ENCODE results near the gene TJP3. TPM values are rescaled to one million over a fixed set of nuclear protein-coding genes. Genes with fewer than 3 reads are reported as not detected.
A peak's percentile ranks its signal among the peaks of the same experiment; 100 is the strongest.

Gene TJP3
- total and polyA plus RNA-seq, 2 donors from 2014 or later, result 26.5 to 32.5 TPM

DNA sequence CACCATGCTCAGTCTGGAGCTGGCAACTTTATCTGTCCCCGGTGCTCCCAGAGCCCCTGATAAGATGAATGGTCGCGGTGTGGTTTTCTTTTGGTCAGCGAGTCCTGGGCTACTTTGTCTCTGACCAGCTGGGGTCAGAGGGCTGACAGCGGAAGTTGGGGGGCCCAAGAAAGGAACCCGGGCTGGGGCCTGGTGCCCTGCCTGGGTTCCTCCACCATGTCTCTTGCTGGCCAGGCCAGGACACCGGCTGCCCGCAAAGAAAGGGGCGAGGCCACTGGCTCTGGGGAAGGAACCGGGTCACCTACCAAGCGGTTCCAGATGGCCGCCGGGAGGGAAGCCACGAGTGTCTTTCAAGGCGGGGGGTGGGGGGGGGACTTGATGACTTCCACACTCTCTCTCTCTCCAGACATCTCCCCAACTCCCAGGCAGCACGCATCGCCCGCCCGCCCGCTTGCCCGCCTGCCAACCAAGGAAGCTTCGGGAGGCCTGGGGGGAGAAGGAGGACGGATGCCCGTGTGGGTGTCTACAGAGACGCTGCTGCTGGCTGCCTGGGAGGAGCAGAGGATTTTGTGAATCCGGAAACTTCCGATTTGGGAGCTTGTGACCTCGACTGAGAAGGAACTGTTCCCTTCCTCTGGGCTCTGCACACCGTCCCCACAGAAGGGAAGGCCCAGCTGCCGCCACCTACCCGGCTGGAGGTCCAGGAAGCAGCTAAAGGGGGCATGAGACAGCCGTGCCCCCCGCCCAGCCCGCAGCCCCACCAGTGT is 9.0 kb upstream of the TJP3 start:
- TF ChIP-seq, protein P1, sequence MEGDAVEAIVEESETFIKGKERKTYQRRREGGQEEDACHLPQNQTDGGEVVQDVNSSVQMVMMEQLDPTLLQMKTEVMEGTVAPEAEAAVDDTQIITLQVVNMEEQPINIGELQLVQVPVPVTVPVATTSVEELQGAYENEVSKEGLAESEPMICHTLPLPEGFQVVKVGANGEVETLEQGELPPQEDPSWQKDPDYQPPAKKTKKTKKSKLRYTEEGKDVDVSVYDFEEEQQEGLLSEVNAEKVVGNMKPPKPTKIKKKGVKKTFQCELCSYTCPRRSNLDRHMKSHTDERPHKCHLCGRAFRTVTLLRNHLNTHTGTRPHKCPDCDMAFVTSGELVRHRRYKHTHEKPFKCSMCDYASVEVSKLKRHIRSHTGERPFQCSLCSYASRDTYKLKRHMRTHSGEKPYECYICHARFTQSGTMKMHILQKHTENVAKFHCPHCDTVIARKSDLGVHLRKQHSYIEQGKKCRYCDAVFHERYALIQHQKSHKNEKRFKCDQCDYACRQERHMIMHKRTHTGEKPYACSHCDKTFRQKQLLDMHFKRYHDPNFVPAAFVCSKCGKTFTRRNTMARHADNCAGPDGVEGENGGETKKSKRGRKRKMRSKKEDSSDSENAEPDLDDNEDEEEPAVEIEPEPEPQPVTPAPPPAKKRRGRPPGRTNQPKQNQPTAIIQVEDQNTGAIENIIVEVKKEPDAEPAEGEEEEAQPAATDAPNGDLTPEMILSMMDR (IDR thresholded peaks at IDR 0.05; ENCODE audit: borderline replicate concordance, extremely low read depth, insufficient read depth), result no peak
- peak in 3 of 5 donors; percentile 42 to 77 (median 67) for DNase-seq
- no peak for FAIRE-seq
- H3K36me3 ChIP-seq (ENCODE audit: control insufficient read depth in 2 of 3, insufficient read depth in 3 of 3, low read length in 3 of 3), result no peaks in the 10 kb centered on the region
- H3K4me1 ChIP-seq (ENCODE audit: control insufficient read depth in 2 of 3, insufficient read depth in 2 of 3, low read depth in 1 of 3, low read length in 3 of 3), result peaks cover 0 to 12% (median 6%) of the 10 kb centered on the region in 3 donors
- peak overlapping the region; percentile 15 to 78 (median 55) for H3K9ac ChIP-seq (ENCODE audit: low read length in 3 of 3)
- H3K27ac ChIP-seq (ENCODE audit: low read depth in 2 of 2, low read length in 2 of 2), result peak overlapping the region; percentile 57 to 69
- H3K9me3 ChIP-seq (ENCODE audit: control insufficient read depth in 2 of 3, insufficient read depth in 1 of 3, low read length in 3 of 3), result no peaks in the 10 kb centered on the region
- no peaks in the 10 kb centered on the region for H3K27me3 ChIP-seq (ENCODE audit: control insufficient read depth, insufficient read depth, low read length)
- intact Hi-C loops (cut with DNase I), result no loop called here
- H3K4me3 ChIP-seq (ENCODE audit: low read length in 3 of 3), result peak overlapping the region; percentile 61 to 75 (median 73)

DNA sequence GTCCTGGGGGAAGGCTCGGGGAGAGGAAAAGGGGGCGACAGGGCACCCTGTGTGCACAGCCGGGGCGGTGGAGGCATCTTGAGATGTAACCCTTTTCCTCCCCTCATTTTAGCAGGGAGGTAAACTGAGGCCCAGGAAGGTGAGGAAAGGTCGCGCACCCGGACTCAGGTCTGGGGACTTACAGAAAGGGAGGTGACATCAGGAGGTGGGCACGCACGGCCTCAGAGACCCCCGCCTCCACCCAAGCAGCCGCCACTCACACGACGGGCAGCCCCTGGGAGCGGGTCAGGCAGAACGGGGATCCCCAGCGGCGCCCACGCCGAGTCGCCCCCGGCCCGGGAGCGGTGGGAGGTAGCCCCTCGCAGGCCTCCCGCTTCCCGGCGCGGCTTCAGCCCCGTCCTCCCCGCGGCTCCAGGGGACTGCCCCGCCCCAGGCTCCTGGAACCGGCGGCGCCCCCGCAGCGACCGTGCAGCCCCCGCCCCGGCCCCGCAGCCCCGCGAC is 8.4 kb upstream of the TJP3 start:
- no peaks in the 10 kb centered on the region for H3K9me3 ChIP-seq (ENCODE audit: control insufficient read depth in 2 of 3, insufficient read depth in 1 of 3, low read length in 3 of 3)
- DNase-seq (peak in 2 of 5 donors; percentile 70 to 80), FAIRE-seq (no peak)
- H3K4me1 ChIP-seq (ENCODE audit: control insufficient read depth in 2 of 3, insufficient read depth in 2 of 3, low read depth in 1 of 3, low read length in 3 of 3), result peaks cover 0 to 12% (median 6%) of the 10 kb centered on the region in 3 donors
- H3K36me3 ChIP-seq (ENCODE audit: control insufficient read depth in 2 of 3, insufficient read depth in 3 of 3, low read length in 3 of 3), result no peaks in the 10 kb centered on the region
- H3K4me3 ChIP-seq (ENCODE audit: low read length in 3 of 3), result peak overlapping the region; percentile 61 to 75 (median 73)
- intact Hi-C loops (cut with DNase I), result no loop called here
- TF ChIP-seq, protein P1 (IDR thresholded peaks at IDR 0.05; ENCODE audit: borderline replicate concordance, extremely low read depth, insufficient read depth), result no peak
- no peaks in the 10 kb centered on the region for H3K27me3 ChIP-seq (ENCODE audit: control insufficient read depth, insufficient read depth, low read length)
- peak overlapping the region; percentile 15 to 78 (median 55) for H3K9ac ChIP-seq (ENCODE audit: low read length in 3 of 3)
- peak overlapping the region; percentile 57 to 69 for H3K27ac ChIP-seq (ENCODE audit: low read depth in 2 of 2, low read length in 2 of 2)

DNA sequence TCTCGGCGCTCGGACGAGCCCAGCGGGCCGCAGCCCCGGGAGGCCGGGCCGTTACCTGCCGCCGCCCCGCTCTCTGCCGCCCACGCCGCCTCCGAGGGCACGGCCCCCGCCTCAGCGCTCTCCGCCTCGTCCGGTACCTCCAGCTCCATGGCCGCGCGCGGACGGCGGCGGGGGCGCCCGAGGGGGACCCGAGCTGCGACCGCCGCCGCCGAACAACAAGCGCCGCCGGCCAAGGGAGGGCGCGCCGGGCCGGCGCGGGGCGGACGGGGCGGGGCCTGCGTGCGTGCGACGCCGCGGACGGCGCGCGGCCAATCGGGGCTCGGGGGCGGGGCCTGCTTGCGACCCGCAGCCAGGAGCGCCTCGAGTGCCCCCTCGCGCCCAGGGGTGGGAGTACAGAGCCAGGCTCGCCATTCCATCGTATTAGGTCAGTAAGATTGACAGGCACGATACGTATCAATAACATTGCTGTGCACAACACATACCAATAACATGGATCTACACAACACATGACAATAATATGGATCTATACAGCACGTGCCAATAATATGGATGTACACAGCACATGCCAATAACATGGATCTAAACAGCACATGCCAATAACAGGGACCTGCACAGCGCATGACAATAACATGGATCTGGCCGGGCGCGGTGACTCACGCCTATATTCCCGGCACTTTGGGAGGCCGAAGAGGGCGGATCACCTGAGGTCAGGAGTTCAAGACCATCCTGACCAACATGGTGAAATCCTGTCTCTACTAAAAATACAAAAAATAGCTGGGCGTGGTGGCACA is 7.7 kb upstream of the TJP3 start, which contains the start of gene PIP5K1C:
Gene PIP5K1C, minus strand, starts transcription at position 227 of the 791 bp plus-strand sequence. Its CDS starts 78 bp downstream, at position 149.
- H3K9me3 ChIP-seq (ENCODE audit: control insufficient read depth in 2 of 3, insufficient read depth in 1 of 3, low read length in 3 of 3), result no peaks in the 10 kb centered on the region
- DNase-seq (peak; percentile 89 to 95 (median 92)), FAIRE-seq (no peak)
- no peaks in the 10 kb centered on the region for H3K36me3 ChIP-seq (ENCODE audit: control insufficient read depth in 2 of 3, insufficient read depth in 3 of 3, low read length in 3 of 3)
- peak within 1 kb of the TSS; percentile 57 to 69 for H3K27ac ChIP-seq (ENCODE audit: low read depth in 2 of 2, low read length in 2 of 2)
- no peaks in the 10 kb centered on the region for H3K27me3 ChIP-seq (ENCODE audit: control insufficient read depth, insufficient read depth, low read length)
- peak within 1 kb of the TSS; percentile 61 to 75 (median 73) for H3K4me3 ChIP-seq (ENCODE audit: low read length in 3 of 3)
- H3K4me1 ChIP-seq (ENCODE audit: control insufficient read depth in 2 of 3, insufficient read depth in 2 of 3, low read depth in 1 of 3, low read length in 3 of 3), result peaks cover 0 to 12% (median 6%) of the 10 kb centered on the region in 3 donors
- TF ChIP-seq, protein P1 (IDR thresholded peaks at IDR 0.05; ENCODE audit: borderline replicate concordance, extremely low read depth, insufficient read depth), result peak; percentile 91
- intact Hi-C loops (cut with DNase I), result no loop called here
- peak within 1 kb of the TSS; percentile 15 to 78 (median 55) for H3K9ac ChIP-seq (ENCODE audit: low read length in 3 of 3)
